ENCODE measurements around the gene SORBS1.
A peak's percentile ranks its signal among the peaks of the same experiment; 100 is the strongest.

The SORBS1 gene

GRCh38 chr10:95454940-95455339 is 106.2 kb downstream of the SORBS1 start:
- TF ChIP-seq POLR2A (IDR thresholded peaks at IDR 0.05; ENCODE audit: low read length) (no peak), GATA1 (IDR thresholded peaks at IDR 0.05; ENCODE audit: low read depth, low read length) (no peak)
- DNase-seq: no peak

GRCh38 chr10:95454356-95454755 is 106.8 kb downstream of the SORBS1 start:
- no peak for DNase-seq
- no peak for TF ChIP-seq POLR2A (IDR thresholded peaks at IDR 0.05; ENCODE audit: low read length)
- no peak for TF ChIP-seq GATA1 (IDR thresholded peaks at IDR 0.05; ENCODE audit: low read depth, low read length)

GRCh38 chr10:95451568-95452524 is 109.3 kb downstream of the SORBS1 start:
- TF ChIP-seq GATA1 (IDR thresholded peaks at IDR 0.05; ENCODE audit: low read depth, low read length): no peak
- TF ChIP-seq POLR2A (IDR thresholded peaks at IDR 0.05; ENCODE audit: low read length): no peak

GRCh38 chr10:95451150-95451549 is 110.0 kb downstream of the SORBS1 start:
- TF ChIP-seq GATA1 (IDR thresholded peaks at IDR 0.05; ENCODE audit: low read depth, low read length): no peak
- TF ChIP-seq POLR2A (IDR thresholded peaks at IDR 0.05; ENCODE audit: low read length): no peak
- no peak for DNase-seq

More at GRCh38 chr10:95451568-95452524, 109.3 kb downstream of the SORBS1 start:
- DNase-seq: no peak

- TF ChIP-seq GATA1 (IDR thresholded peaks at IDR 0.05; ENCODE audit: low read depth, low read length) (no peak), POLR2A (IDR thresholded peaks at IDR 0.05; ENCODE audit: low read length) (no peak)
- DNase-seq: no peak
Observed at GRCh38 chr10:95450188-95450587, 111.0 kb downstream of the SORBS1 start.

- TF ChIP-seq POLR2A (IDR thresholded peaks at IDR 0.05; ENCODE audit: low read length) (no peak), GATA1 (IDR thresholded peaks at IDR 0.05; ENCODE audit: low read depth, low read length) (no peak)
- no peak for DNase-seq
Observed at GRCh38 chr10:95447685-95448084, 113.5 kb downstream of the SORBS1 start.

GRCh38 chr10:95445837-95446486 is 115.2 kb downstream of the SORBS1 start:
- DNase-seq: peak; percentile 82 to 86
- TF ChIP-seq GATA1 (IDR thresholded peaks at IDR 0.05; ENCODE audit: low read depth, low read length): no peak
- TF ChIP-seq POLR2A (IDR thresholded peaks at IDR 0.05; ENCODE audit: low read length): no peak

GRCh38 chr10:95445223-95445836 is 115.8 kb downstream of the SORBS1 start:
- DNase-seq: no peak
- no peak for TF ChIP-seq GATA1 (IDR thresholded peaks at IDR 0.05; ENCODE audit: low read depth, low read length)
- no peak for TF ChIP-seq POLR2A (IDR thresholded peaks at IDR 0.05; ENCODE audit: low read length)

GRCh38 chr10:95444792-95445191 is 116.4 kb downstream of the SORBS1 start:
- TF ChIP-seq POLR2A (IDR thresholded peaks at IDR 0.05; ENCODE audit: low read length) (no peak), GATA1 (IDR thresholded peaks at IDR 0.05; ENCODE audit: low read depth, low read length) (no peak)
- DNase-seq: no peak

GRCh38 chr10:95443636-95444035 is 117.5 kb downstream of the SORBS1 start:
- TF ChIP-seq GATA1 (IDR thresholded peaks at IDR 0.05; ENCODE audit: low read depth, low read length): no peak
- no peak for TF ChIP-seq POLR2A (IDR thresholded peaks at IDR 0.05; ENCODE audit: low read length)
- DNase-seq: no peak

- no peak for TF ChIP-seq GATA1 (IDR thresholded peaks at IDR 0.05; ENCODE audit: low read depth, low read length)
- no peak for TF ChIP-seq POLR2A (IDR thresholded peaks at IDR 0.05; ENCODE audit: low read length)
Observed at GRCh38 chr10:95442341-95442740, 118.8 kb downstream of the SORBS1 start.

GRCh38 chr10:95441547-95441923 is 119.6 kb downstream of the SORBS1 start:
- no peak for TF ChIP-seq GATA1 (IDR thresholded peaks at IDR 0.05; ENCODE audit: low read depth, low read length)
- TF ChIP-seq POLR2A (IDR thresholded peaks at IDR 0.05; ENCODE audit: low read length): no peak
- no peak for DNase-seq

More at GRCh38 chr10:95442341-95442740, 118.8 kb downstream of the SORBS1 start:
- no peak for DNase-seq

- no peak for DNase-seq
- TF ChIP-seq POLR2A (IDR thresholded peaks at IDR 0.05; ENCODE audit: low read length): no peak
- no peak for TF ChIP-seq GATA1 (IDR thresholded peaks at IDR 0.05; ENCODE audit: low read depth, low read length)
Observed at GRCh38 chr10:95440756-95441546, 120.2 kb downstream of the SORBS1 start.
